Nephron progenitor cell (in vitro differentiated cells): Measurements from ENCODE around the gene OLFML1.

Source experiments
- DNase-seq: peaks from one replicate; pipeline ENCODE4 v3.0.0; 2021
- H3K27ac Mint-ChIP-seq: 2 replicates; pipeline ENCODE4 v1.8.0; 2021; ENCODE audit warnings: mild to moderate bottlenecking, moderate library complexity, mixed read lengths
- H3K27me3 Mint-ChIP-seq: 2 replicates; pipeline ENCODE4 v1.8.0; 2021; ENCODE audit warnings: mild to moderate bottlenecking, low read depth, mixed read lengths; ENCODE audit not compliant: poor library complexity
- H3K36me3 Mint-ChIP-seq: 2 replicates; pipeline ENCODE4 v1.8.0; 2021; ENCODE audit warnings: low read depth, mixed read lengths
- H3K4me1 Mint-ChIP-seq: 2 replicates; pipeline ENCODE4 v1.8.0; 2021; ENCODE audit warnings: mixed read lengths
- H3K4me3 Mint-ChIP-seq: 2 replicates; pipeline ENCODE4 v1.8.0; 2021; ENCODE audit warnings: mild to moderate bottlenecking, moderate library complexity, mixed read lengths
- H3K9me3 Mint-ChIP-seq: 2 replicates; pipeline ENCODE4 v1.8.0; 2021; ENCODE audit warnings: mild to moderate bottlenecking, moderate library complexity, mixed read lengths
- CTCF ChIP-seq: fragments of 200-600 bp; sonication (generic); IDR thresholded peaks from 2 replicates; pipeline ENCODE4 v1.5.0; 2021; ENCODE audit warnings: antibody characterized with exemption

Gene OLFML1

GRCh38 chr11:7462706-7463105 lies 22.6 kb upstream of the OLFML1 start:
- H3K36me3 Mint-ChIP-seq, result no peaks in the 10 kb centered on the region
- H3K4me1 Mint-ChIP-seq, result peaks cover 10% of the 10 kb centered on the region
- DNase-seq, result no peak
- no peak overlapping the region for H3K4me3 Mint-ChIP-seq
- TF ChIP-seq CTCF, result no peak
- no peaks in the 10 kb centered on the region for H3K9me3 Mint-ChIP-seq
- H3K27me3 Mint-ChIP-seq, result peaks cover 5% of the 10 kb centered on the region
- no peak overlapping the region for H3K27ac Mint-ChIP-seq

- Mint-ChIP-seq H3K4me1 (peaks cover 10% of the 10 kb centered on the region), H3K4me3 (no peak overlapping the region), H3K27ac (no peak overlapping the region), H3K27me3 (peaks cover 4% of the 10 kb centered on the region), H3K9me3 (no peaks in the 10 kb centered on the region), H3K36me3 (no peaks in the 10 kb centered on the region)
- DNase-seq, result no peak
- no peak for TF ChIP-seq CTCF
Measured at GRCh38 chr11:7467652-7468051, 17.7 kb upstream of the OLFML1 start.

- TF ChIP-seq CTCF, result no peak
- DNase-seq, result no peak
- no peaks in the 10 kb centered on the region for H3K9me3 Mint-ChIP-seq
- no peaks in the 10 kb centered on the region for H3K36me3 Mint-ChIP-seq
- H3K27me3 Mint-ChIP-seq, result peaks cover 10% of the 10 kb centered on the region
- H3K4me3 Mint-ChIP-seq, result no peak overlapping the region
- H3K27ac Mint-ChIP-seq, result no peak overlapping the region
- H3K4me1 Mint-ChIP-seq, result peaks cover 10% of the 10 kb centered on the region
Measured at GRCh38 chr11:7469351-7469865, 15.9 kb upstream of the OLFML1 start.

GRCh38 chr11:7471071-7471470 lies 14.2 kb upstream of the OLFML1 start:
- TF ChIP-seq CTCF, result no peak
- no peak for DNase-seq
- peaks cover 10% of the 10 kb centered on the region for H3K27me3 Mint-ChIP-seq
- peaks cover 2% of the 10 kb centered on the region for H3K4me1 Mint-ChIP-seq
- H3K4me3 Mint-ChIP-seq, result no peak overlapping the region
- no peaks in the 10 kb centered on the region for H3K36me3 Mint-ChIP-seq
- H3K9me3 Mint-ChIP-seq, result no peaks in the 10 kb centered on the region
- H3K27ac Mint-ChIP-seq, result no peak overlapping the region

- H3K36me3 Mint-ChIP-seq, result no peaks in the 10 kb centered on the region
- H3K4me1 Mint-ChIP-seq, result no peaks in the 10 kb centered on the region
- H3K9me3 Mint-ChIP-seq, result no peaks in the 10 kb centered on the region
- peaks cover 10% of the 10 kb centered on the region for H3K27me3 Mint-ChIP-seq
- H3K4me3 Mint-ChIP-seq, result no peak overlapping the region
- DNase-seq, result no peak
- no peak for TF ChIP-seq CTCF
- H3K27ac Mint-ChIP-seq, result no peak overlapping the region
Measured at GRCh38 chr11:7473717-7474116, 11.6 kb upstream of the OLFML1 start.

- peaks cover 10% of the 10 kb centered on the region for H3K4me1 Mint-ChIP-seq
- no peak for DNase-seq
- H3K36me3 Mint-ChIP-seq, result no peaks in the 10 kb centered on the region
- H3K9me3 Mint-ChIP-seq, result no peaks in the 10 kb centered on the region
- no peak for TF ChIP-seq CTCF
- no peak overlapping the region for H3K27ac Mint-ChIP-seq
- H3K27me3 Mint-ChIP-seq, result no peaks in the 10 kb centered on the region
- no peak overlapping the region for H3K4me3 Mint-ChIP-seq
Measured at GRCh38 chr11:7480113-7480512, 5.2 kb upstream of the OLFML1 start.
